Endothelial cell of umbilical vein (primary cell): ENCODE measurements around the gene RDH13. TPM values are rescaled to one million over a fixed set of nuclear protein-coding genes. Genes with fewer than 3 reads are reported as not detected.

ENCODE experiments used
- BruUV-seq: library from RNA; stranded (reverse); fragments of 400-500 nt; replicated peaks from 2 replicates; lab custom pipeline; 2021; lab: Mats Ljungman, UMichigan
- CTCF ChIA-PET: fragments of 300-600, 350-600 bp; sonication (Branson Sonifier 250); formaldehyde crosslinking; loops from one replicate; lab custom pipeline; 2021; ENCODE audit warnings: antibody characterized with exemption, inconsistent platforms; lab: Charles Lee
- POLR2A ChIA-PET: fragments of 300-600, 350-600 bp; sonication (Branson Sonifier 250); formaldehyde crosslinking; loops from one replicate; lab custom pipeline; 2021; ENCODE audit warnings: antibody characterized with exemption, inconsistent platforms; lab: Charles Lee
- DNase-seq: peaks from one replicate; pipeline ENCODE4 v3.0.0-alpha.2; 2011; ENCODE audit warnings: low read depth, low spot score
- FAIRE-seq: peaks from 2 replicates; lab custom pipeline; 2011; peaks lifted over from hg19 to GRCh38; lab: Jason Lieb, UNC
- H2AFZ ChIP-seq: 2 replicates; pipeline ENCODE4 v1.6.0; 2012; ENCODE audit warnings: low read depth, low read length, control low read depth, inconsistent platforms
- H3K27ac ChIP-seq: 2 replicates; pipeline ENCODE4 v1.5.1; 2011; ENCODE audit warnings: low read depth, mild to moderate bottlenecking, control low read depth, low read length, moderate library complexity; ENCODE audit not compliant: insufficient read depth
- H3K27me3 ChIP-seq, 2 experiments: 2 replicates each; pipeline versions ENCODE4 v1.6.0 to v1.6.1; 2011; ENCODE audit warnings: low read length in 2 of 2, mixed read lengths in 1 of 2; ENCODE audit not compliant: control insufficient read depth in 2 of 2, insufficient read depth in 2 of 2
- H3K36me3 ChIP-seq, 2 experiments: 2 replicates in 1 of 2; 3 replicates in 1 of 2; pipeline ENCODE4 v1.5.1; 2011; ENCODE audit warnings: low read length in 2 of 2, mild to moderate bottlenecking in 1 of 2, moderate library complexity in 1 of 2; ENCODE audit not compliant: control insufficient read depth in 2 of 2, insufficient read depth in 2 of 2; ENCODE audit errors: extremely low read depth in 1 of 2
- H3K4me1 ChIP-seq: 3 replicates; pipeline ENCODE4 v1.5.1; 2011; ENCODE audit warnings: mild to moderate bottlenecking, low read length; ENCODE audit not compliant: control insufficient read depth, insufficient read depth; ENCODE audit errors: extremely low read depth
- H3K4me2 ChIP-seq: 2 replicates; pipeline ENCODE4 v1.6.1; 2011; ENCODE audit warnings: low read length, control low read depth, mixed read lengths; ENCODE audit not compliant: insufficient read depth
- H3K4me3 ChIP-seq, 3 experiments: fragments of 200-600 bp in 1 of 3; sonication (generic), shearing (Covaris generic) in 1 of 3; replicated peaks in 1 of 3; 2 replicates each; pipeline ENCODE4 v1.5.1; 2011 to 2016; ENCODE audit warnings: control low read depth in 3 of 3, low read length in 3 of 3, mild to moderate bottlenecking in 2 of 3, inconsistent platforms in 1 of 3, low read depth in 1 of 3, moderate library complexity in 1 of 3; ENCODE audit not compliant: insufficient read depth in 1 of 3
- H3K79me2 ChIP-seq: 2 replicates; pipeline ENCODE4 v1.6.0; 2012; ENCODE audit warnings: low read length, inconsistent platforms; ENCODE audit not compliant: control insufficient read depth, insufficient read depth
- H3K9ac ChIP-seq: replicated peaks from 2 replicates; pipeline ENCODE3; 2011; ENCODE audit warnings: low read length, control low read depth; ENCODE audit not compliant: insufficient read depth; ENCODE audit errors: extremely low read depth
- H3K9me1 ChIP-seq: replicated peaks from 3 replicates; pipeline ENCODE4 v1.6.0; 2011; ENCODE audit warnings: mild to moderate bottlenecking, low read length; ENCODE audit not compliant: control insufficient read depth, insufficient read depth; ENCODE audit errors: extremely low read depth
- H3K9me3 ChIP-seq: replicated peaks from 2 replicates; pipeline ENCODE4 v1.5.1; 2012; ENCODE audit warnings: low read length, inconsistent platforms; ENCODE audit not compliant: control insufficient read depth, insufficient read depth
- H4K20me1 ChIP-seq: replicated peaks from 2 replicates; pipeline ENCODE3; 2011; ENCODE audit warnings: mild to moderate bottlenecking, low read length; ENCODE audit not compliant: control insufficient read depth, insufficient read depth; ENCODE audit errors: extremely low read depth
- EZH2 ChIP-seq: IDR thresholded peaks from 2 replicates; pipeline ENCODE4 v1.6.1; 2012; ENCODE audit warnings: borderline replicate concordance, low read depth, mild to moderate bottlenecking, moderate library complexity, low read length, inconsistent platforms; ENCODE audit not compliant: severe bottlenecking
- FOS ChIP-seq: IDR thresholded peaks from 2 replicates; pipeline ENCODE4 v1.6.1; 2011; ENCODE audit warnings: mild to moderate bottlenecking, low read length, moderate library complexity, borderline replicate concordance; ENCODE audit not compliant: insufficient read depth
- GATA2 ChIP-seq: IDR thresholded peaks from 2 replicates; pipeline ENCODE4 v1.7.0; 2011; ENCODE audit warnings: low read depth, mild to moderate bottlenecking, moderate library complexity, mixed read lengths, low read length; ENCODE audit not compliant: insufficient read length, insufficient read depth
- JUN ChIP-seq: IDR thresholded peaks from 2 replicates; pipeline ENCODE4 v1.6.1; 2011; ENCODE audit warnings: borderline replicate concordance, low read depth; ENCODE audit not compliant: insufficient read length, insufficient read depth
- MYC ChIP-seq: IDR thresholded peaks from one replicate; pipeline ENCODE4 v1.6.1; 2011; ENCODE audit warnings: mild to moderate bottlenecking, low read depth, low read length
- POLR2A ChIP-seq: IDR thresholded peaks from 2 replicates; pipeline ENCODE4 v1.6.1; 2012; ENCODE audit warnings: low read depth, mild to moderate bottlenecking, control low read depth, low read length
- POLR2AphosphoS5 ChIP-seq: IDR thresholded peaks from 2 replicates; pipeline ENCODE4 v1.6.1; 2012; ENCODE audit warnings: low read depth, mild to moderate bottlenecking, control low read depth, low read length, moderate library complexity; ENCODE audit not compliant: insufficient read depth
- dilution Hi-C: fragments of 300-500 bp; cut with MboI; formaldehyde crosslinking; loops from one replicate; pipeline ENCODE4 v1.15.0; 2019; ENCODE audit warnings: low sequenced_read_pairs; ENCODE audit not compliant: extremely low pct_ligation_motif_present
- intact Hi-C: fragments of 100-400 bp; cut with micrococcal nuclease; formaldehyde crosslinking; loops from one replicate; pipeline ENCODE4 v1.10.0; 2022
- polyA plus RNA-seq, 4 experiments: library from polyadenylated mRNA; depleted of rRNA in 3 of 4; stranded (reverse) in 3 of 4; unstranded in 1 of 4; fragments of >200 nt; gene quantifications; 2 replicates each; pipeline versions ENCODE4 v1.2.1 to v1.2.3, GENCODE V29; 2011 to 2012; ENCODE audit warnings: missing spikeins in 1 of 4
- total RNA-seq: library from RNA; stranded (reverse); gene quantifications from 2 replicates; pipeline ENCODE4 v1.2.3, GENCODE V29; 2021
- TF ChIP-seq, protein P1 (sequence below), 2 donors: IDR thresholded peaks; 1 replicate in 1 of 2; 2 replicates in 1 of 2; pipeline ENCODE4 v1.5.1; 2011; ENCODE audit warnings: low read length in 2 of 2, mild to moderate bottlenecking in 2 of 2, moderate library complexity in 2 of 2, control low read depth in 1 of 2, inconsistent platforms in 1 of 2, low read depth in 1 of 2; ENCODE audit not compliant: insufficient read depth in 1 of 2; ENCODE audit errors: extremely low read depth in 1 of 2
- TF ChIP-seq, protein P2 (sequence below): IDR thresholded peaks from 2 replicates; pipeline ENCODE4 v1.6.1; 2011; ENCODE audit not compliant: insufficient read depth, insufficient read length

The RDH13 gene
- total and polyA plus RNA-seq, 2 donors (not counting 3 experiments of a cell fraction or from before 2014, with no cell fraction given): 8.7 to 19.6 TPM

DNA sequence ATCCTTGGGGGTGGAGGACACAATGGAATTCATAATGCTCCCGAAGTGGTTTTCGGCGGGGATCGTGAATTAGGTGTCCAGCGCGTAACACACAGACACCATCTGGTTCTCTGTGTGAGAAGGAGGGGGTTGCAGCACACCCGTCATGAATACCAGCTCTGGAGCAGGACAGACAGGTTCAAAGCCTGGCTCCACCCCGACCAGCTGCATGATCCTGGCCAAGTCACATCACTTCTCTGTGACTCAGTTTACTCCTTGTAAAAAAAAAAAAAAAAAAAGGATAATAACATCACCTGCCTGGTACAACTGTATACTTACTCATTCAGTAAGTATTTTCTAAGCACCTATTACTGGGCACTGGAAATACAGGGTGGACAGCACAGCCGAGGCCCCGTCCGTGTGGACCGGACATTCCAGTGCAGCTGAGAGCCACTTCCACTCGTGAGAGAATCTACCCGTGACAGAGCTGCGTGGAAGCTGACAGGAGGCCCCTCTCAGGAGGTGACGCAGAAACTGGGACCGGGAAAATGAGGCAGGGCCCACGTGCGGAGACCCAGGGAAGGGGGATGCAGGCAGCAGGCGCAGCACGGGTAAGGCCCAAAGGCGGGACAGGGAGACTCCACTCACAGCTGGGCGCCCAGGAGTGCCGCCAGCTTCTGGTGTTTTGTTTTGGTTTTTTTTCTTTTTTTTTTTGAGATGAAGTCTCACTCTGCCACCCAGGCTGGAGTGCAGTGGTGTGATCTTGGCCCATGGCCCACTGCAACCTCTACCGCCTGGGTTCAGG is 12.0 kb downstream of the RDH13 start:
- H2AFZ ChIP-seq: no peak overlapping the region
- no peaks in the 10 kb centered on the region for H3K4me1 ChIP-seq
- H3K9ac ChIP-seq: no peak overlapping the region
- H3K27me3 ChIP-seq: no peaks in the 10 kb centered on the region
- intact Hi-C loops (no loop called here), dilution Hi-C loops (no loop called here)
- H4K20me1 ChIP-seq: no peaks in the 10 kb centered on the region
- BruUV-seq: no TSS peak
- H3K4me2 ChIP-seq: no peak overlapping the region
- H3K27ac ChIP-seq: no peak overlapping the region
- TF ChIP-seq MYC (no peak), GATA2 (no peak), FOS (no peak), POLR2AphosphoS5 (no peak), POLR2A (no peak), EZH2 (no peak), JUN (no peak)
- TF ChIP-seq, protein P1, sequence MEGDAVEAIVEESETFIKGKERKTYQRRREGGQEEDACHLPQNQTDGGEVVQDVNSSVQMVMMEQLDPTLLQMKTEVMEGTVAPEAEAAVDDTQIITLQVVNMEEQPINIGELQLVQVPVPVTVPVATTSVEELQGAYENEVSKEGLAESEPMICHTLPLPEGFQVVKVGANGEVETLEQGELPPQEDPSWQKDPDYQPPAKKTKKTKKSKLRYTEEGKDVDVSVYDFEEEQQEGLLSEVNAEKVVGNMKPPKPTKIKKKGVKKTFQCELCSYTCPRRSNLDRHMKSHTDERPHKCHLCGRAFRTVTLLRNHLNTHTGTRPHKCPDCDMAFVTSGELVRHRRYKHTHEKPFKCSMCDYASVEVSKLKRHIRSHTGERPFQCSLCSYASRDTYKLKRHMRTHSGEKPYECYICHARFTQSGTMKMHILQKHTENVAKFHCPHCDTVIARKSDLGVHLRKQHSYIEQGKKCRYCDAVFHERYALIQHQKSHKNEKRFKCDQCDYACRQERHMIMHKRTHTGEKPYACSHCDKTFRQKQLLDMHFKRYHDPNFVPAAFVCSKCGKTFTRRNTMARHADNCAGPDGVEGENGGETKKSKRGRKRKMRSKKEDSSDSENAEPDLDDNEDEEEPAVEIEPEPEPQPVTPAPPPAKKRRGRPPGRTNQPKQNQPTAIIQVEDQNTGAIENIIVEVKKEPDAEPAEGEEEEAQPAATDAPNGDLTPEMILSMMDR (IDR thresholded peaks at IDR 0.05; ENCODE audit: extremely low read depth in 1 of 2, insufficient read depth in 1 of 2, low read depth in 1 of 2, low read length in 2 of 2): no peak
- TF ChIP-seq, protein P2, sequence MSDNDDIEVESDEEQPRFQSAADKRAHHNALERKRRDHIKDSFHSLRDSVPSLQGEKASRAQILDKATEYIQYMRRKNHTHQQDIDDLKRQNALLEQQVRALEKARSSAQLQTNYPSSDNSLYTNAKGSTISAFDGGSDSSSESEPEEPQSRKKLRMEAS: no peak
- H3K79me2 ChIP-seq: no peaks in the 10 kb centered on the region
- CTCF ChIA-PET: interaction anchor here (1.1 kb wide), 1 partner anchor 15 kb away, joined by 3 read pairs; no protein-coding TSS in a partner anchor
- no peaks in the 10 kb centered on the region for H3K9me1 ChIP-seq
- no peaks in the 10 kb centered on the region for H3K9me3 ChIP-seq
- DNase-seq: no peak
- no peak for FAIRE-seq
- peaks cover 8 to 24% of the 10 kb centered on the region in 2 experiments for H3K36me3 ChIP-seq
- no peak overlapping the region for H3K4me3 ChIP-seq
- POLR2A ChIA-PET: no interaction called here
